Sciatic nerve (tissue), 2 donors: ENCODE results near the gene TPPP. TPM values are rescaled to one million over a fixed set of nuclear protein-coding genes. Genes with fewer than 3 reads are reported as not detected.
"Not testable (repeated sequence)": the region's sequence is repeated elsewhere in the genome, so short reads cannot be mapped to it uniquely, and the experiment has no call there.

Experiments used
- ATAC-seq: fragments of 200-7000 bp; cut with Tn5 transposase; one replicate; pipeline ENCODE4 v1.9.1; 2020; ENCODE audit warnings: mild to moderate bottlenecking, moderate library complexity
- DNase-seq: peaks from one replicate; pipeline ENCODE4 v3.0.0-alpha.2; 2020; ENCODE audit warnings: low spot score
- intact Hi-C: fragments of 100-400 bp; cut with DNase I; formaldehyde crosslinking; loops from one replicate; pipeline ENCODE4 v1.14.2; 2022
- total RNA-seq: library from RNA; stranded (reverse); fragmentation: NEBNext Ultra II Directional; extraction: Animal tissue kit (Norgen Biotek cat#: 25700); gene quantifications from one replicate; pipeline ENCODE4 v1.2.1, GENCODE V29; 2021
- donor health status: DM: no; HTN: no; CAD: no.
- donor health status: DM: no; HTN: no; CAD: no.

TPPP gene
- total RNA-seq, 1 donor from 2014 or later: 3.4 TPM

DNA sequence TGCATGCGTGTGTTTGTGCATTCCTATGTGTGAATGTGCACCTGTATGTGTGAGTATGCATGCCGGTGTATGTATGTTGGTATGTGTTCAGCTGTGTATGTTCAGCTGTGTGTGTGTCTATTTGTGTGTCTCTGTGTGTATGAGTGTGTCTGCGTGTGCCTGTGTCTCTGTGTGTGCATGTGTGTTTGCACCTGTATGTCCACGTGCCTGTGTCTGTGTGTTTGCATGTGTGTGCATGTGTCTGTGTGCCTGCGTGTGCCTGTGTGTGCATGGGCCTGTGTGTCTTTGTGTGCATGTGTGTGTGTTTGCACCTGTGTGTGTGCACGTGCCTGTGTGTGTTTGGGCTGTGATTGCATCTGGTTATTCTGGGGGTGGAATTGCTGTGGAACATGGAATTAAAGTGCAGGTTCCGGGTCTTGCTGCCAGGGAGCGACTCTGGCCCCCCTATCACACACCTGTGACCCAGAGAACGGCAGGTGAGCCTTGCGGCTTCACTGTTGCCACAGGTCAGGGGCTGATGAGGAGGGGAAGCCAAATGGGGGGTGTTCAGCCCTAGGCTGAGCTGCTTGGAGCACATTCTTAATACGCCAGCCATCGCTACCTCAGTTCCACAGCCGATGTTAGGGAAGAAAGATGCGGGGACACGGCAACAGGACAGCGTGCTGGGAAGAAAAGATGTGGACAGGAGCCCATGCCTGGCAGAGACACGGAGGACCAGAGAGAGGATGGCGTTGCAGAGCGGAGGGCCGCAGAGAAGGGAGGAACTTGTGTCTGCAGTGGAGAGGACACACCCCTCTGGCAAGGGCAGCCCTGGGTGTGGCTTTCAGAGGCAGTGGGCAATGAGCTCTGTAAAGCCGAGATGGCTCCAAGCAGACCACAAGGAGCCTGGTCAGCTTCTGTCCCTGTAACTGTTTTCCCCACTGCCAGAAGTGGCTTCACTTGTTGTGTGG is 3.9 kb upstream of the TPPP start:
- intact Hi-C loops, ATAC-seq, DNase-seq: not testable (repeated sequence)

DNA sequence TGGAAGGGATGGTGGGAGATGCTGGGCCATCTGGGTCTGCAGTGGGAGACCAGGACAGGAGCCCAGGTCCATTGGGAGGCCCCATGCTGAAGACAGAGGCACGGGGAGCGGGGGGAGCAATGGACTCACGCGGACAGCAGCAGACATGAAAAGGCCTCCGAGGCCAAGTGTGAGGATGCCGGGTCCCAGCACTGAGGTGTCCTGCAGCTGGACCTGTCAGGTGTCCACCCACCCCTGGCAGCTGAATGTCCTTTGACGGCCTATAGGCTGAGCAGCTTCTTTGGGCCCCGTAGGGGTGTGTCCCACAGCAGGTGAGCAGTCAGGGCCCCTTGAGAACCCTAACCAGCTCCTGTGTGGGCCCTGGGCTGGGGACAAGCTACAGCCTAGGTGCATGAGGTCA is 3.0 kb upstream of the TPPP start:
- ATAC-seq, DNase-seq, intact Hi-C loops: not testable (repeated sequence)

- intact Hi-C loops, ATAC-seq, DNase-seq: not testable (repeated sequence)
Measured at GRCh38 chr5:695475-695874, 2.3 kb upstream of the TPPP start.

- peak; percentile 2 for ATAC-seq
- intact Hi-C loops, DNase-seq: not testable (repeated sequence)
Measured at GRCh38 chr5:694042-694431, 885 bp upstream of the TPPP start.

DNA sequence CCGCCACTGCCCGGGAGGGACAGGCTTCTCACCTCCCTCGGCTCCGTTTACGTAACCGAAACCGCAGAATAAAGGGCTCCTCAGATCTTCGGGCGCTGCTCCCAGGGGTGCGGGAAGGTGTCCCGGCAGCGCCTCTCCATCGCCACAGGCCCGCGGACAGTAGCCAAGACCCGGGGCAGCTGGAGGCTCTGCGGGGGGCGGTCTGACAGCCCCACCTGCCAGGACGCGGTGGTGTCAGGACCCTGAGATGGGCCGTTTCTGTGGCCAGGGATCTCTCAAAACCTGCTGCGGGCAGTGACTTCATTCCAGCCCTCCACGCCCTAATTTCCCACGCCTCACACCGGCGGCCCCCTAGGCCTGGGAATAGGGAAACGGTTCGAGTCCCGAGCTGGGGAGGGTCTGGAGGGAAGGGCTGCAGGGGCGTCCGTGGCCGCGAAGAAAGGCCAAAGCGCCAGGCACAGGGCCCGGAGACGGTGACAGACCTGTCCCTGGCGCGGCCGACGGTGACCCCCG is 567 bp downstream of the TPPP start:
- ATAC-seq, intact Hi-C loops: not testable (repeated sequence)
- DNase-seq: peak; percentile 57

GRCh38 chr5:691817-692528 is 1.2 kb downstream of the TPPP start:
- intact Hi-C loops: no loop called here
- DNase-seq (no peak), ATAC-seq (no peak)

- DNase-seq, intact Hi-C loops: not testable (repeated sequence)
- ATAC-seq: peak; percentile 84
Measured at GRCh38 chr5:691049-691448, 2.1 kb downstream of the TPPP start.

GRCh38 chr5:690293-690692 is 2.9 kb downstream of the TPPP start:
- DNase-seq, intact Hi-C loops, ATAC-seq: not testable (repeated sequence)

DNA sequence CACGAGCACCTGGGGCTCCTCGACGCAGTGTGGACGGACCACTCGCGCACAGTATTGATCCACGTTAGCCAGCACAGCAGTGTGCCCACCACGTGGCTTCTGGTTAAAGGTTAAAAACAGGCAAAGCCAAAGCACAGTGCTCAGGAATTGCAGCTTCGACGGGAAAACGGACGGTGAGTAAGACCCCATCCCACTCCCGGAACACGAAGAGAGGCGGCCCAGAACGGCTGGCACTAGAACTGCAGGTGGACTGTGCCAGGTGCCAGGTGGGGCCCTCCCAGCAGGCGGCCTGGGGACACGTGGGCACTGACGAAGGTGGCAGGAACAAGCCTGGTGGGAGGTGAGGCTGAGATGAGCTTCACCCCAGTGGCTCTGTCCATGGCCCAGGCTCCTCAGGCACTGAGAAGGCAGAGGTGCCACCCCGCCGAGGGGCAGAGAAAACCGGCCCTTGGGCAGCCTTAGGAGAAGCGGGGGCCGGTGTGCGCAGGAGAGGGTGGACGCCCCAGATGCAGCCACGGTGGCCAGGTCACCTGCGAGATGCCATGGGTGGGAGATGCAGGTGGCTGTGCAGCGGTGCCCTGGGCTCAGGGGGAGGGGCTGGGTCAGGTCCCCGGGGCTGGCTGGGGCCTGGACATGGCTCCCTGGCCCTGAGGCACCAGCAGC is 4.7 kb downstream of the TPPP start:
- peak; percentile 60 for DNase-seq
- ATAC-seq, intact Hi-C loops: not testable (repeated sequence)

DNA sequence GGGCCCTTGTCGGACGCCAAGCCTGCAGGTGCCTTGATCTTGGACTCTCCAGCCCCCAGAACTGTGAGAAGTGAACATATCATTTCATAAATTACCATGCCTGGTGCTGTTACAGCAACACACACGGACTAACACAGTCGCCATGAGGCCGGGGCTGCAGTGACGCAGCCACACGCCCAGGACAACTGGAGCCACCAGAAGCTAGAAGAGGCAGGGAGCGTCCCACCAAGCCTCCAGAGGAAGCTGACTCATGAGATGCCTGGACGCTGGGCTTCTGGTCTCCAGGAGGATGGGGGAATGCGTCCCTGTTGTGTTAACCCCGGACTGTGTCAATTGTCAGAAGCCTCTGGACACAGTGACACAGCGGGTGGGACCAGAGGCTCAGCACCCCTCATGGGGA is 6.2 kb downstream of the TPPP start:
- ATAC-seq, intact Hi-C loops, DNase-seq: not testable (repeated sequence)

GRCh38 chr5:686172-686523 is 7.0 kb downstream of the TPPP start:
- ATAC-seq, DNase-seq, intact Hi-C loops: not testable (repeated sequence)

- intact Hi-C loops: no loop called here
- no peak for ATAC-seq
- DNase-seq: no peak
Measured at GRCh38 chr5:685262-686171, 7.6 kb downstream of the TPPP start.

GRCh38 chr5:684751-685216 is 8.4 kb downstream of the TPPP start:
- intact Hi-C loops: no loop called here
- no peak for ATAC-seq
- no peak for DNase-seq

DNA sequence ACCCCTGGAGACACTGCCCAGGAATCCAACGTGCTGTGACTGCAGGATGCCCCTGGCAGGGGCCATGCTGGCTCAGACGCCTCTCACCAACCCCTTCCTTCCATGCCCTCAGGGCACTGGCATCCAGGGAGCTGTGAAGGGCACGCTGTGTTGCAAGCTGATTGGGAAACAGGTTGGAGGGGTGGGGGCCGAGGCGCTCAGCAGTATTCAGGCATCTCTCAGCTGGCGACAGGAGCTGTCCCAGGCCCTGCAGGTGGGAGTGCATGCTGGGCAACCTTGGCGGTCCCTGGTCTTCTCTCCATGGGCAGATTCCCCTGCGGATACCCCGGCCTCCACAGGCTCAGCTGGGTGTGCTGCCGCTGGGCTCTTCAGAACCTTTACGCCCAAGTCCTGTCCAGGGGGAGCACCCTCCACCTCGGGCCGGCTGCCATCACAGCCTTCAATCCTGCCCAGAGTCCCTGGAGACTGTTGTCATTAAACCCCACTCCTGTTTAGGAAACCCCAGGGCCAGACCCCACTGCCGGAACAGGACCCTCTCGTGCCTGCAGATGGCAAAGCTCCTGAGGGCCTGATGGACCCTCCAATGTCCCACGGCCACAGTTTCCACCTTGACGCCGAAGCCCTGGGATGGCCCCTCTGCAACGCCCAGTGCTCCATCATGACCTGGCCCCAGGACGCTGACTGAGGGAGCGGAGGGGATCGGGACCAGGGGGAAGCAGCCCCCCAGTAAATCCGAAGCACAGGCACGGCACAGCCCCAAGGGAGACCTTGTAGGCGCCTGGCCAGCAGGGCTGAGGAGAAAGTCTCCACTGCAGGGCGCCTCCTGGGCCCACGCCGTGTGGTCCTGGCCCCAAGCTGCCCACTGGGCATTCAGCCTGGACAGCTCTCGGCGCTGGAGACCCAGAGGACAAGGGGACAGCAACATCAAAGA is 9.3 kb downstream of the TPPP start:
- no peak for DNase-seq
- intact Hi-C loops: no loop called here
- no peak for ATAC-seq

- intact Hi-C loops, ATAC-seq, DNase-seq: not testable (repeated sequence)
Measured at GRCh38 chr5:682651-683358, 10.3 kb downstream of the TPPP start.

DNA sequence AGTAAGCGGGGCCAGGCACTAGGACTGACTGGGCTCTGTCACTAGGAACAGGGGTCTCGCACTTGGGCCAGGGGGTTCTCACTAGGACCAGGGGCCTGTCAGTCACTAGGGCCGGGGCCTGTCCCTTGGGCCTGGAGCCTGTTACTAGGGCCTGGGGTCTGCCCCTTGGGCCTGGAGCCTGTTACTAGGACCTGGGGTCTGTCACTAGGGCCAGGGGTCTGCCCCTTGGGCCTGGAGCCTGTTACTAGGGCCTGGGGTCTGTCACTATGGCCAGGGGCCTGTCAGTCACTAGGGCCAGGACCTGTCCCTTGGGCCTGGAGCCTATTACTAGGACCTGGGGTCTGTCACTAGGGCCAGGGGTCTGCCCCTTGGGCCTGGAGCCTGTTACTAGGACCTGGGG is 10.9 kb downstream of the TPPP start:
- intact Hi-C loops, ATAC-seq, DNase-seq: not testable (repeated sequence)
